H9 (cell line): Measurements from ENCODE around the gene IGSF3. TPM values are rescaled to one million over a fixed set of nuclear protein-coding genes. Genes with fewer than 3 reads are reported as not detected.
A peak's percentile ranks its signal among the peaks of the same experiment; 100 is the strongest.

Experiments
- DNase-seq: peaks from one replicate; pipeline ENCODE4 v3.0.0-alpha.2; 2017
- H2AFZ ChIP-seq: one replicate; pipeline ENCODE4 v1.6.1; 2013; ENCODE audit warnings: mild to moderate bottlenecking, low read length, control low read depth, moderate library complexity
- H2AK5ac ChIP-seq: 2 replicates; pipeline ENCODE4 v1.6.1; 2013; ENCODE audit warnings: low read length, control low read depth, mixed read lengths; ENCODE audit not compliant: insufficient read length
- H2BK120ac ChIP-seq: one replicate; pipeline ENCODE4 v1.6.1; 2013; ENCODE audit warnings: low read depth, mild to moderate bottlenecking, low read length, control low read depth, inconsistent platforms; ENCODE audit not compliant: poor library complexity, severe bottlenecking
- H2BK12ac ChIP-seq: 2 replicates; pipeline ENCODE4 v1.6.1; 2013; ENCODE audit warnings: low read length, control low read depth, mixed read lengths, low read depth; ENCODE audit not compliant: insufficient read length
- H2BK15ac ChIP-seq: 2 replicates; pipeline ENCODE4 v1.6.1; 2013; ENCODE audit warnings: low read depth, low read length, control low read depth
- H2BK20ac ChIP-seq: one replicate; pipeline ENCODE4 v1.6.1; 2013; ENCODE audit warnings: low read depth, mild to moderate bottlenecking, low read length, control low read depth, inconsistent platforms; ENCODE audit not compliant: poor library complexity, severe bottlenecking
- H2BK5ac ChIP-seq: 2 replicates; pipeline ENCODE4 v1.6.1; 2013; ENCODE audit warnings: low read length, control low read depth, mixed read lengths; ENCODE audit not compliant: insufficient read length
- H3K14ac ChIP-seq: 2 replicates; pipeline ENCODE4 v1.6.1; 2013; ENCODE audit warnings: low read length, control low read depth; ENCODE audit not compliant: insufficient read depth
- H3K18ac ChIP-seq: 2 replicates; pipeline ENCODE4 v1.6.1; 2013; ENCODE audit warnings: low read depth, mild to moderate bottlenecking, mixed read lengths, low read length, control low read depth; ENCODE audit not compliant: insufficient read length
- H3K23ac ChIP-seq: 2 replicates; pipeline ENCODE4 v1.6.1; 2013; ENCODE audit warnings: low read length, control low read depth, mixed read lengths, low read depth; ENCODE audit not compliant: insufficient read length
- H3K23me2 ChIP-seq: 2 replicates; pipeline ENCODE4 v1.6.1; 2013; ENCODE audit warnings: low read depth, mild to moderate bottlenecking, mixed read lengths, low read length, control low read depth; ENCODE audit not compliant: insufficient read length, poor library complexity, severe bottlenecking
- H3K27ac ChIP-seq: 2 replicates; pipeline ENCODE4 v1.5.1; 2013; ENCODE audit warnings: low read length, control low read depth, mixed read lengths, low read depth; ENCODE audit not compliant: insufficient read length
- H3K27me3 ChIP-seq: 2 replicates; pipeline ENCODE4 v1.6.1; 2013; ENCODE audit warnings: low read length, control low read depth, inconsistent platforms; ENCODE audit not compliant: insufficient read depth
- H3K4ac ChIP-seq: 2 replicates; pipeline ENCODE4 v1.6.1; 2013; ENCODE audit warnings: low read depth, mild to moderate bottlenecking, control low read depth, inconsistent platforms, low read length, moderate library complexity
- H3K4me1 ChIP-seq: 2 replicates; pipeline ENCODE4 v1.6.1; 2013; ENCODE audit warnings: low read length, control low read depth, inconsistent platforms; ENCODE audit not compliant: insufficient read depth
- H3K4me2 ChIP-seq: 2 replicates; pipeline ENCODE4 v1.6.1; 2013; ENCODE audit warnings: low read length, control low read depth, mixed read lengths; ENCODE audit not compliant: insufficient read length, insufficient read depth
- H3K56ac ChIP-seq: 2 replicates; pipeline ENCODE4 v1.6.1; 2013; ENCODE audit warnings: low read depth, mild to moderate bottlenecking, mixed read lengths, low read length, control low read depth; ENCODE audit not compliant: insufficient read length
- H3K79me1 ChIP-seq: 2 replicates; pipeline ENCODE4 v1.6.1; 2013; ENCODE audit warnings: low read depth, mild to moderate bottlenecking, moderate library complexity, low read length, control low read depth, inconsistent platforms; ENCODE audit not compliant: insufficient read depth, poor library complexity, severe bottlenecking
- H3K79me2 ChIP-seq: 2 replicates; pipeline ENCODE4 v1.6.1; 2013; ENCODE audit warnings: low read length, control low read depth, inconsistent platforms; ENCODE audit not compliant: insufficient read depth
- H3K9ac ChIP-seq: 2 replicates; pipeline ENCODE4 v1.6.1; 2013; ENCODE audit warnings: low read length, control low read depth, mixed read lengths; ENCODE audit not compliant: insufficient read length; ENCODE audit errors: extremely low read depth
- H3K9me3 ChIP-seq: one replicate; pipeline ENCODE4 v1.6.1; 2013; ENCODE audit warnings: low read depth, low read length, inconsistent platforms; ENCODE audit not compliant: control insufficient read depth
- H3T11ph ChIP-seq: one replicate; pipeline ENCODE4 v1.6.1; 2013; ENCODE audit warnings: mild to moderate bottlenecking, low read length, control low read depth, inconsistent platforms
- H4K20me1 ChIP-seq: one replicate; pipeline ENCODE4 v1.6.1; 2013; ENCODE audit not compliant: control insufficient read depth, insufficient read length, insufficient read depth
- H4K5ac ChIP-seq: 2 replicates; pipeline ENCODE4 v1.6.1; 2013; ENCODE audit warnings: low read depth, mild to moderate bottlenecking, mixed read lengths, low read length, control low read depth; ENCODE audit not compliant: insufficient read length
- H4K8ac ChIP-seq: replicated peaks from 2 replicates; pipeline ENCODE4 v1.6.1; 2013; ENCODE audit warnings: low read length, control low read depth, mixed read lengths, low read depth; ENCODE audit not compliant: insufficient read length
- H4K91ac ChIP-seq: 2 replicates; pipeline ENCODE4 v1.6.1; 2013; ENCODE audit warnings: low read depth, mild to moderate bottlenecking, moderate library complexity, mixed read lengths, low read length, control low read depth; ENCODE audit not compliant: insufficient read length
- H3K27ac Mint-ChIP-seq, 3 experiments: 2 replicates in 2 of 3; 3 replicates in 1 of 3; pipeline ENCODE4 v1.8.0; 2020 to 2021; ENCODE audit warnings: mixed read lengths in 3 of 3, mild to moderate bottlenecking in 1 of 3, moderate library complexity in 1 of 3
- H3K27me3 Mint-ChIP-seq: 2 replicates; pipeline ENCODE4 v1.8.0; 2021; ENCODE audit warnings: low read depth, mild to moderate bottlenecking, moderate library complexity, mixed read lengths
- H3K36me3 Mint-ChIP-seq, 3 experiments: 2 replicates in 2 of 3; 3 replicates in 1 of 3; pipeline ENCODE4 v1.8.0; 2020 to 2021; ENCODE audit warnings: low read depth in 3 of 3, mixed read lengths in 3 of 3; ENCODE audit not compliant: insufficient read depth in 1 of 3
- H3K4me1 Mint-ChIP-seq, 2 experiments: 2 replicates each; pipeline ENCODE4 v1.8.0; 2020; ENCODE audit warnings: mixed read lengths in 2 of 2
- H3K4me3 Mint-ChIP-seq, 2 experiments: 2 replicates in 1 of 2; 3 replicates in 1 of 2; pipeline ENCODE4 v1.8.0; 2020 to 2021; ENCODE audit warnings: mild to moderate bottlenecking in 2 of 2, mixed read lengths in 2 of 2, moderate library complexity in 1 of 2
- H3K9me3 Mint-ChIP-seq, 2 experiments: 2 replicates in 1 of 2; 3 replicates in 1 of 2; pipeline ENCODE4 v1.8.0; 2020; ENCODE audit warnings: mild to moderate bottlenecking in 2 of 2, mixed read lengths in 2 of 2, moderate library complexity in 1 of 2
- CTCF ChIP-seq: fragments of 200-600 bp; sonication (generic); conservative IDR thresholded peaks from 3 replicates; pipeline ENCODE4 v1.8.0; 2021; ENCODE audit warnings: antibody characterized with exemption, mild to moderate bottlenecking
- total RNA-seq: library from RNA; stranded (reverse); gene quantifications from 2 replicates; pipeline ENCODE4 v1.2.1, GENCODE V29; 2021

IGSF3 gene
- total RNA-seq, 1 experiment from 2014 or later: 19.1 TPM

GRCh38 chr1:116569381-116569670 is 98.2 kb downstream of the IGSF3 start:
- H3K27me3 ChIP-seq: no peaks in the 10 kb centered on the region; the same call in 1 of the 2 replicates
- H3K23ac ChIP-seq: no peak overlapping the region
- no peak overlapping the region for H2AFZ ChIP-seq
- no peak overlapping the region for H2BK12ac ChIP-seq
- no peak overlapping the region for H3K14ac ChIP-seq
- no peak overlapping the region for H2BK120ac ChIP-seq
- H2BK20ac ChIP-seq: no peak overlapping the region
- no peak overlapping the region for H3K9ac ChIP-seq
- no peak overlapping the region for H3K56ac ChIP-seq
- no peak overlapping the region for H2BK5ac ChIP-seq
- no peaks in the 10 kb centered on the region for H3K9me3 ChIP-seq
- no peak for DNase-seq
- no peak overlapping the region for H4K5ac ChIP-seq
- H4K91ac ChIP-seq: no peak overlapping the region
- peaks cover under 1 to 3% (median under 1%) of the 10 kb centered on the region in 3 experiments; a peak in 6 of 7 replicates for H3K36me3 Mint-ChIP-seq
- no peak overlapping the region for H3K27ac ChIP-seq
- H3K4me2 ChIP-seq: no peak overlapping the region
- H4K20me1 ChIP-seq: no peaks in the 10 kb centered on the region
- no peak overlapping the region for H2BK15ac ChIP-seq
- H3T11ph ChIP-seq: no peak overlapping the region
- H3K27me3 Mint-ChIP-seq: peaks cover 23% of the 10 kb centered on the region
- peak overlapping the region; percentile 27 to 36; a peak in 3 of 5 replicates for H3K4me3 Mint-ChIP-seq
- H3K9me3 Mint-ChIP-seq: peaks cover under 1 to 4% of the 10 kb centered on the region in 2 experiments
- H3K4me1 ChIP-seq: no peaks in the 10 kb centered on the region; the same call in 1 of the 2 replicates
- H3K4me1 Mint-ChIP-seq: peaks cover 15 to 27% of the 10 kb centered on the region in 2 experiments
- no peak for TF ChIP-seq CTCF
- H3K4ac ChIP-seq: no peak overlapping the region
- peaks cover 2% of the 10 kb centered on the region; the same call in 1 of the 2 replicates for H3K79me2 ChIP-seq
- no peaks in the 10 kb centered on the region for H3K79me1 ChIP-seq
- H4K8ac ChIP-seq: no peak overlapping the region
- H3K18ac ChIP-seq: no peak overlapping the region
- H3K27ac Mint-ChIP-seq: no peak overlapping the region
- peaks cover 16% of the 10 kb centered on the region for H3K23me2 ChIP-seq
- no peak overlapping the region for H2AK5ac ChIP-seq
